Activated CD8-positive, alpha-beta memory T cell treated with anti-CD3 and anti-CD28 coated beads for 1 hour (primary cell): Measurements from ENCODE around the gene ZFP69B.

Experiments
- DNase-seq, 2 donors: peaks; one replicate each; pipeline ENCODE4 v3.0.0-alpha.2; 2020; ENCODE audit warnings: low read depth in 1 of 2; ENCODE audit errors: extremely low read depth in 1 of 2

ZFP69B gene

GRCh38 chr1:40449684-40450494 is at the start of gene ZFP69B:
TSS of gene ZFP69B (plus strand) at chr1:40450476. CDS start at chr1:40450962, 486 bp downstream.
- DNase-seq = peak; percentile 74 to 86

- DNase-seq = no peak
Measured at GRCh38 chr1:40401473-40402201, 48.6 kb upstream of the ZFP69B start.

- no peak for DNase-seq
Measured at GRCh38 chr1:40404670-40405462, 45.4 kb upstream of the ZFP69B start.

GRCh38 chr1:40405812-40406211 is 44.5 kb upstream of the ZFP69B start:
- no peak for DNase-seq

GRCh38 chr1:40407453-40407852 is 42.8 kb upstream of the ZFP69B start:
- DNase-seq = no peak

- DNase-seq = no peak
Measured at GRCh38 chr1:40409467-40409866, 40.8 kb upstream of the ZFP69B start.

GRCh38 chr1:40411294-40411693 is 39.0 kb upstream of the ZFP69B start:
- DNase-seq = no peak

- no peak for DNase-seq
Measured at GRCh38 chr1:40411843-40412242, 38.4 kb upstream of the ZFP69B start.

GRCh38 chr1:40413527-40414252 is 36.6 kb upstream of the ZFP69B start:
- no peak for DNase-seq

- no peak for DNase-seq
Measured at GRCh38 chr1:40414331-40414730, 35.9 kb upstream of the ZFP69B start.

GRCh38 chr1:40416709-40417108 is 33.6 kb upstream of the ZFP69B start:
- DNase-seq = no peak

GRCh38 chr1:40421431-40422384 is 28.6 kb upstream of the ZFP69B start:
- no peak for DNase-seq

- DNase-seq = no peak
Measured at GRCh38 chr1:40422630-40423263, 27.5 kb upstream of the ZFP69B start.

GRCh38 chr1:40423264-40423642 is 27.0 kb upstream of the ZFP69B start:
- no peak for DNase-seq

- DNase-seq = no peak
Measured at GRCh38 chr1:40423951-40424618, 26.2 kb upstream of the ZFP69B start.

- DNase-seq = no peak
Measured at GRCh38 chr1:40425198-40425597, 25.1 kb upstream of the ZFP69B start.

- no peak for DNase-seq
Measured at GRCh38 chr1:40431385-40431784, 18.9 kb upstream of the ZFP69B start.

GRCh38 chr1:40432644-40433390 is 17.5 kb upstream of the ZFP69B start:
- DNase-seq = no peak
